CD14-positive monocyte (primary cell): ENCODE results near the gene UBE2E3. TPM values are rescaled to one million over a fixed set of nuclear protein-coding genes. Genes with fewer than 3 reads are reported as not detected.

Experiments
- DNase-seq, 3 donors: peaks; one replicate each; pipeline ENCODE4 v3.0.0-alpha.2; 2011 to 2022
- H2AFZ ChIP-seq: 2 replicates; pipeline ENCODE4 v1.6.0; 2012; ENCODE audit warnings: mild to moderate bottlenecking, low read depth, low read length, inconsistent platforms; ENCODE audit not compliant: insufficient read depth, poor library complexity, severe bottlenecking
- H3K27ac ChIP-seq, 2 donors: 1 replicate in 1 of 2; 2 replicates in 1 of 2; pipeline ENCODE4 v1.5.1; 2012 to 2013; ENCODE audit warnings: low read length in 2 of 2, control low read depth in 1 of 2, inconsistent platforms in 1 of 2, low read depth in 1 of 2, mild to moderate bottlenecking in 1 of 2
- H3K27me3 ChIP-seq, 2 donors: one replicate each; pipeline versions ENCODE4 v1.6.0 to v1.6.1; 2011 to 2013; ENCODE audit warnings: low read length in 2 of 2; ENCODE audit not compliant: control insufficient read depth in 2 of 2, insufficient read depth in 2 of 2
- H3K36me3 ChIP-seq, 2 donors: replicated peaks in 1 of 2; 1 replicate in 1 of 2; 2 replicates in 1 of 2; pipeline versions ENCODE4 v1.5.1 to v1.6.1; 2012 to 2013; ENCODE audit warnings: low read length in 2 of 2, control low read depth in 1 of 2, inconsistent platforms in 1 of 2, mild to moderate bottlenecking in 1 of 2; ENCODE audit not compliant: insufficient read depth in 2 of 2, control insufficient read depth in 1 of 2
- H3K4me1 ChIP-seq, 2 donors: 1 replicate in 1 of 2; 2 replicates in 1 of 2; pipeline versions ENCODE4 v1.5.1 to v1.6.1; 2012 to 2013; ENCODE audit warnings: low read length in 2 of 2, control low read depth in 1 of 2, inconsistent platforms in 1 of 2, mild to moderate bottlenecking in 1 of 2, moderate library complexity in 1 of 2; ENCODE audit not compliant: insufficient read depth in 2 of 2, control insufficient read depth in 1 of 2
- H3K4me2 ChIP-seq: replicated peaks from 2 replicates; pipeline ENCODE3; 2012; ENCODE audit warnings: low read length, moderate library complexity, mild to moderate bottlenecking; ENCODE audit not compliant: poor library complexity, severe bottlenecking; ENCODE audit errors: extremely low read depth
- H3K4me3 ChIP-seq, 3 experiments: fragments of 200-600 bp in 1 of 3; sonication (generic) in 1 of 3; replicated peaks in 1 of 3; 1 replicate in 2 of 3; 2 replicates in 1 of 3; pipeline ENCODE4 v1.5.1; 2011 to 2013; ENCODE audit warnings: low read length in 3 of 3, mild to moderate bottlenecking in 3 of 3, control low read depth in 2 of 3, low read depth in 2 of 3, inconsistent platforms in 1 of 3, moderate library complexity in 1 of 3
- H3K79me2 ChIP-seq: 2 replicates; pipeline ENCODE4 v1.6.0; 2012; ENCODE audit warnings: mild to moderate bottlenecking, control low read depth, inconsistent platforms, low read length, moderate library complexity; ENCODE audit not compliant: insufficient read depth
- H3K9ac ChIP-seq: 2 replicates; pipeline ENCODE4 v1.6.0; 2017; ENCODE audit warnings: low read length, mild to moderate bottlenecking; ENCODE audit not compliant: insufficient read depth, poor library complexity, severe bottlenecking
- H3K9me3 ChIP-seq, 2 donors: replicated peaks in 1 of 2; 1 replicate in 1 of 2; 2 replicates in 1 of 2; pipeline versions ENCODE4 v1.5.1 to v1.6.1; 2012 to 2013; ENCODE audit warnings: low read length in 2 of 2, control low read depth in 1 of 2; ENCODE audit not compliant: control insufficient read depth in 1 of 2, insufficient read depth in 1 of 2
- H4K20me1 ChIP-seq: 2 replicates; pipeline ENCODE4 v1.6.0; 2012; ENCODE audit warnings: mild to moderate bottlenecking, low read length, control low read depth, moderate library complexity; ENCODE audit not compliant: insufficient read depth
- H3K27ac Mint-ChIP-seq, 7 donors: one replicate each; pipeline ENCODE4 v1.8.0; 2020; ENCODE audit warnings: mild to moderate bottlenecking in 7 of 7, mixed read lengths in 7 of 7, moderate library complexity in 6 of 7, inconsistent platforms in 2 of 7
- H3K27me3 Mint-ChIP-seq, 3 donors: one replicate each; pipeline ENCODE4 v1.8.0; 2021 to 2022; ENCODE audit warnings: low read depth in 3 of 3, mild to moderate bottlenecking in 3 of 3, mixed read lengths in 3 of 3, moderate library complexity in 3 of 3, inconsistent platforms in 1 of 3
- H3K36me3 Mint-ChIP-seq, 2 donors: one replicate each; pipeline ENCODE4 v1.8.0; 2020; ENCODE audit warnings: mixed read lengths in 2 of 2, inconsistent platforms in 1 of 2, mild to moderate bottlenecking in 1 of 2
- H3K4me1 Mint-ChIP-seq: one replicate; pipeline ENCODE4 v1.8.0; 2020; ENCODE audit warnings: mild to moderate bottlenecking, mixed read lengths
- H3K4me3 Mint-ChIP-seq, 2 donors: one replicate each; pipeline ENCODE4 v1.8.0; 2020; ENCODE audit warnings: mild to moderate bottlenecking in 2 of 2, mixed read lengths in 2 of 2, moderate library complexity in 1 of 2
- H3K9me3 Mint-ChIP-seq, 7 donors: one replicate each; pipeline ENCODE4 v1.8.0; 2020 to 2022; ENCODE audit warnings: mixed read lengths in 7 of 7, mild to moderate bottlenecking in 6 of 7, moderate library complexity in 6 of 7, inconsistent platforms in 2 of 7
- WGBS: methylation state at CpG from one replicate; pipeline ENCODE4 v1.1.5; 2013; ENCODE audit warnings: missing lambda C conversion rate; ENCODE audit not compliant: insufficient coverage; 5-methylcytosine and 5-hydroxymethylcytosine counted together
- intact Hi-C, 2 donors: fragments of 100-400 bp; cut with micrococcal nuclease; formaldehyde crosslinking; loops; one replicate each; pipeline versions ENCODE4 v1.15.0 to v1.15.1; 2023
- polyA plus RNA-seq, 3 donors: library from polyadenylated mRNA; depleted of rRNA in 1 of 3; unstranded in 2 of 3; stranded (reverse) in 1 of 3; fragments of 300-500 nt in 2 of 3; fragments of >200 nt in 1 of 3; fragmentation: Illumina TruSeq in 2 of 3; gene quantifications; 1 replicate in 2 of 3; 2 replicates in 1 of 3; pipeline ENCODE4 v1.2.3, GENCODE V29; 2012 to 2021
- TF ChIP-seq, protein P1 (sequence below): fragments of 200-600 bp; IDR thresholded peaks from one replicate; pipeline ENCODE4 v1.8.0; 2022; ENCODE audit warnings: antibody characterized with exemption, mild to moderate bottlenecking

UBE2E3 gene
- polyA plus RNA-seq, 3 donors, result 45.9 to 67.5 (median 52.1) TPM

DNA sequence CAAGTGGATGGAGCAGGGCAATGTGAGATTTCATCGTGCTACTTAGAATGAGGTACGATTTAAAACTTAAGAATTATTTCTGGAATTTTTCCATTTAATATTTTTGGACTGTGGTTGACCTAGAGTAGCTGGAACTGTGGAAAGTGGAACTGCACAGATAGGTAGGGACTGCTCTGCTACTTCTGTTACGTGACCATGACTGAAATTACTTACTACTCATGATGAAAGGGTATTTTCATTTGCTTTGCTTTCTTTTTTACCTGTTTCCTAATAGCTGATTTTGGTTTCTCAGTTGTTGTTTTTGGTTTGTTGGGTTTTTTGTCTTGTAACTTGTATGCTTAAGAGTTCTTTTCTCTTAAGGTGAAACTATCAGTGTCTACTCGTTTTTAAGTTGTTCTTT is 11.4 kb downstream of the UBE2E3 start:
- no peaks in the 10 kb centered on the region for H3K9me3 Mint-ChIP-seq
- no peak for DNase-seq
- Histone ChIP-seq H3K36me3 (peaks cover 11 to 48% of the 10 kb centered on the region in 2 donors), H3K4me2 (no peak overlapping the region), H3K4me1 (no peaks in the 10 kb centered on the region), H4K20me1 (peaks cover 7% of the 10 kb centered on the region), H3K9me3 (no peaks in the 10 kb centered on the region), H3K4me3 (no peak overlapping the region), H3K27ac (no peak overlapping the region), H3K9ac (no peak overlapping the region), H3K79me2 (peaks cover 14% of the 10 kb centered on the region), H2AFZ (no peak overlapping the region), H3K27me3 (no peaks in the 10 kb centered on the region)
- peaks cover 30 to 43% of the 10 kb centered on the region in 2 donors for H3K36me3 Mint-ChIP-seq
- no CpG with 5 or more reads among the region's 4 CpGs for WGBS
- TF ChIP-seq, protein P1, sequence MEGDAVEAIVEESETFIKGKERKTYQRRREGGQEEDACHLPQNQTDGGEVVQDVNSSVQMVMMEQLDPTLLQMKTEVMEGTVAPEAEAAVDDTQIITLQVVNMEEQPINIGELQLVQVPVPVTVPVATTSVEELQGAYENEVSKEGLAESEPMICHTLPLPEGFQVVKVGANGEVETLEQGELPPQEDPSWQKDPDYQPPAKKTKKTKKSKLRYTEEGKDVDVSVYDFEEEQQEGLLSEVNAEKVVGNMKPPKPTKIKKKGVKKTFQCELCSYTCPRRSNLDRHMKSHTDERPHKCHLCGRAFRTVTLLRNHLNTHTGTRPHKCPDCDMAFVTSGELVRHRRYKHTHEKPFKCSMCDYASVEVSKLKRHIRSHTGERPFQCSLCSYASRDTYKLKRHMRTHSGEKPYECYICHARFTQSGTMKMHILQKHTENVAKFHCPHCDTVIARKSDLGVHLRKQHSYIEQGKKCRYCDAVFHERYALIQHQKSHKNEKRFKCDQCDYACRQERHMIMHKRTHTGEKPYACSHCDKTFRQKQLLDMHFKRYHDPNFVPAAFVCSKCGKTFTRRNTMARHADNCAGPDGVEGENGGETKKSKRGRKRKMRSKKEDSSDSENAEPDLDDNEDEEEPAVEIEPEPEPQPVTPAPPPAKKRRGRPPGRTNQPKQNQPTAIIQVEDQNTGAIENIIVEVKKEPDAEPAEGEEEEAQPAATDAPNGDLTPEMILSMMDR, result no peak
- no peak overlapping the region for H3K4me3 Mint-ChIP-seq
- intact Hi-C loops, result no loop called here
- H3K27me3 Mint-ChIP-seq, result no peaks in the 10 kb centered on the region
- no peak overlapping the region for H3K27ac Mint-ChIP-seq
- H3K4me1 Mint-ChIP-seq, result no peaks in the 10 kb centered on the region

DNA sequence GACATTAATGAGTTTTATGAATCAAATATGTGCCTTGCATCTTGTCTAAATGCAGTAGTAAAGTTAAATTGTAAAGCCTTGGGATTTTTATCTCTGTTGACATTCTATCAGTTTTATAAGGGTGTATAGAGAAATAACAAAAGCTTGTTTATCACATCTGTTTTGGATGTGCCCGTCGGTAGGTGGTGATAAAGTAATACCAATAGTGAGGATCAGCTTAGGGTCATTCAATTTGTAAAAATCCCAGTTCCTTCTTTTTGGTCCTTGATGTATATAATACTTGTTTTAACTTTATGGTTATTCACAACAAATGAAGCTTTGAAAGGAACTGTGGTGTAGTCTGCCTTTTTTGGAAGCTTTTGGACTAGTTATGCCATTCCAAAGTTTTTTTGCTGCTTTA is 12.6 kb downstream of the UBE2E3 start:
- Histone ChIP-seq H3K9ac (no peak overlapping the region), H3K36me3 (peaks cover 11 to 51% of the 10 kb centered on the region in 2 donors), H4K20me1 (peaks cover 11% of the 10 kb centered on the region), H3K27me3 (no peaks in the 10 kb centered on the region), H3K27ac (no peak overlapping the region), H3K79me2 (peaks cover 6% of the 10 kb centered on the region), H3K9me3 (no peaks in the 10 kb centered on the region), H3K4me1 (no peaks in the 10 kb centered on the region), H3K4me2 (no peak overlapping the region), H3K4me3 (no peak overlapping the region), H2AFZ (no peak overlapping the region)
- DNase-seq, result no peak
- Mint-ChIP-seq H3K4me3 (no peak overlapping the region), H3K4me1 (no peaks in the 10 kb centered on the region), H3K27ac (no peak overlapping the region), H3K36me3 (peaks cover 33 to 50% of the 10 kb centered on the region in 2 donors), H3K9me3 (no peaks in the 10 kb centered on the region), H3K27me3 (no peaks in the 10 kb centered on the region)
- intact Hi-C loops, result no loop called here
- WGBS, result no CpG with 5 or more reads among the region's 2 CpGs
- TF ChIP-seq, protein P1, result no peak
